Neural cell (in vitro differentiated cells): Measurements from ENCODE around the gene RHEBL1. TPM values are rescaled to one million over a fixed set of nuclear protein-coding genes. Genes with fewer than 3 reads are reported as not detected.

Experiments used
- H2AFZ ChIP-seq: fragments of 200-600, 300-800 bp; sonication (generic), shearing (Covaris generic); 2 replicates; pipeline ENCODE4 v1.6.0; 2014; ENCODE audit warnings: low read depth, mild to moderate bottlenecking, antibody characterized with exemption, low read length, moderate library complexity
- H3F3A ChIP-seq: fragments of 200-600 bp; shearing (Covaris generic); 2 replicates; pipeline ENCODE4 v1.6.1; 2016; ENCODE audit warnings: mild to moderate bottlenecking, moderate library complexity, mixed read lengths, antibody characterized with exemption, low read length; ENCODE audit not compliant: insufficient read depth, poor library complexity, severe bottlenecking
- H3K27ac ChIP-seq: fragments of 200-600, 300-800 bp; sonication (generic), shearing (Covaris generic); 2 replicates; pipeline ENCODE4 v1.5.1; 2014; ENCODE audit warnings: mild to moderate bottlenecking, low read length, moderate library complexity
- H3K27me3 ChIP-seq: fragments of 300-800, 200-600 bp; sonication (generic), shearing (Covaris generic); 2 replicates; pipeline ENCODE4 v1.6.0; 2014; ENCODE audit warnings: mild to moderate bottlenecking, low read depth, low read length, moderate library complexity; ENCODE audit not compliant: insufficient read depth
- H3K36me3 ChIP-seq: fragments of 300-800, 200-600 bp; sonication (generic), shearing (Covaris generic); 2 replicates; pipeline ENCODE4 v1.5.1; 2014; ENCODE audit warnings: mild to moderate bottlenecking, antibody characterized with exemption, low read length, moderate library complexity; ENCODE audit not compliant: insufficient read depth
- H3K4me2 ChIP-seq: fragments of 300-800, 200-600 bp; sonication (generic), shearing (Covaris generic); 2 replicates; pipeline ENCODE4 v1.6.0; 2014; ENCODE audit warnings: mild to moderate bottlenecking, low read length
- H3K4me3 ChIP-seq: fragments of 300-800, 200-600 bp; sonication (generic), shearing (Covaris generic); 2 replicates; pipeline ENCODE4 v1.5.1; 2014; ENCODE audit warnings: mild to moderate bottlenecking, low read length, moderate library complexity
- H3K79me2 ChIP-seq: fragments of 200-600 bp; shearing (Covaris generic); replicated peaks from 2 replicates; pipeline ENCODE4 v1.6.0; 2014; ENCODE audit warnings: mild to moderate bottlenecking, low read length, moderate library complexity; ENCODE audit not compliant: insufficient read depth
- H3K9ac ChIP-seq: fragments of 300-800, 200-600 bp; sonication (generic), shearing (Covaris generic); 2 replicates; pipeline ENCODE4 v1.6.1; 2016; ENCODE audit warnings: mild to moderate bottlenecking, low read length, mixed read lengths
- H3K9me2 ChIP-seq: fragments of 200-600 bp; shearing (Covaris generic); 2 replicates; pipeline ENCODE4 v1.6.1; 2016; ENCODE audit warnings: mild to moderate bottlenecking, low read length, mixed read lengths; ENCODE audit not compliant: insufficient read depth
- H3K9me3 ChIP-seq: fragments of 200-600, 300-800 bp; sonication (generic), shearing (Covaris generic); 2 replicates; pipeline ENCODE4 v1.6.1; 2016; ENCODE audit warnings: mild to moderate bottlenecking, mixed run types, low read length, moderate library complexity, mixed read lengths
- H4K20me1 ChIP-seq: fragments of 200-600 bp; shearing (Covaris generic); 2 replicates; pipeline ENCODE4 v1.6.1; 2016; ENCODE audit warnings: mild to moderate bottlenecking, mixed run types; ENCODE audit not compliant: insufficient read depth
- EP300 ChIP-seq: fragments of 450-650 bp; conservative IDR thresholded peaks from 2 replicates; pipeline ENCODE4 v1.6.1; 2014; ENCODE audit warnings: antibody characterized with exemption, mild to moderate bottlenecking, moderate library complexity; ENCODE audit not compliant: poor library complexity, severe bottlenecking
- EZH2 ChIP-seq: fragments of 200-600, 300-800 bp; shearing (Covaris generic), sonication (generic); IDR thresholded peaks from 2 replicates; pipeline ENCODE4 v1.6.1; 2014; ENCODE audit warnings: antibody characterized with exemption, low read length, borderline replicate concordance, mild to moderate bottlenecking; ENCODE audit not compliant: insufficient read depth, poor library complexity, severe bottlenecking
- MXI1 ChIP-seq: fragments of 450-650 bp; conservative IDR thresholded peaks from 2 replicates; pipeline ENCODE4 v1.6.1; 2014; ENCODE audit warnings: antibody characterized with exemption, mild to moderate bottlenecking; ENCODE audit not compliant: poor library complexity, severe bottlenecking
- POLR2AphosphoS5 ChIP-seq: IDR thresholded peaks from 2 replicates; pipeline ENCODE4 v1.6.1; 2012
- RAD21 ChIP-seq: fragments of 450-650 bp; conservative IDR thresholded peaks from 2 replicates; pipeline ENCODE4 v1.6.1; 2014; ENCODE audit warnings: antibody characterized with exemption, mild to moderate bottlenecking, moderate library complexity
- REST ChIP-seq: IDR thresholded peaks from 2 replicates; pipeline ENCODE4 v1.6.1; 2012; ENCODE audit warnings: borderline replicate concordance
- SMC3 ChIP-seq: fragments of 450-650 bp; conservative IDR thresholded peaks from 2 replicates; pipeline ENCODE4 v1.6.1; 2014; ENCODE audit warnings: antibody characterized with exemption, mild to moderate bottlenecking, moderate library complexity; ENCODE audit not compliant: poor library complexity
- TAF1 ChIP-seq: IDR thresholded peaks from 2 replicates; pipeline ENCODE4 v1.6.1; 2012; ENCODE audit warnings: low read depth
- polyA plus RNA-seq: library from polyadenylated mRNA; depleted of rRNA; stranded (reverse); fragments of >200 nt; gene quantifications from 2 replicates; pipeline ENCODE4 v1.2.3, GENCODE V29; 2014
- TF ChIP-seq, protein P1 (sequence below): fragments of 450-650 bp; IDR thresholded peaks from 2 replicates; pipeline ENCODE4 v1.5.1; 2014; ENCODE audit warnings: antibody characterized with exemption, mild to moderate bottlenecking, moderate library complexity; ENCODE audit not compliant: poor library complexity, severe bottlenecking

Gene RHEBL1
- polyA plus RNA-seq, 1 donor from 2014 or later = 0.68 TPM

- no peaks in the 10 kb centered on the region for H3K9me3 ChIP-seq
Measured at GRCh38 chr12:49059045-49059298, 10.8 kb downstream of the RHEBL1 start.

GRCh38 chr12:49058366-49059044 is 11.3 kb downstream of the RHEBL1 start:
- Histone ChIP-seq H3K79me2 (peaks cover 59% of the 10 kb centered on the region), H2AFZ (no peak overlapping the region), H3F3A (no peaks in the 10 kb centered on the region), H3K4me2 (peak overlapping the region; percentile 97), H3K36me3 (no peaks in the 10 kb centered on the region), H3K9me3 (no peaks in the 10 kb centered on the region), H3K9ac (peak overlapping the region; percentile 99), H3K9me2 (no peaks in the 10 kb centered on the region), H3K4me3 (peak overlapping the region; percentile 97), H3K27ac (no peak overlapping the region), H3K27me3 (no peaks in the 10 kb centered on the region), H4K20me1 (peaks cover 28% of the 10 kb centered on the region)
- no peak for TF ChIP-seq POLR2AphosphoS5
- no peak for TF ChIP-seq TAF1
- no peak for TF ChIP-seq RAD21
- TF ChIP-seq SMC3 = no peak
- no peak for TF ChIP-seq REST
- TF ChIP-seq, protein P1, sequence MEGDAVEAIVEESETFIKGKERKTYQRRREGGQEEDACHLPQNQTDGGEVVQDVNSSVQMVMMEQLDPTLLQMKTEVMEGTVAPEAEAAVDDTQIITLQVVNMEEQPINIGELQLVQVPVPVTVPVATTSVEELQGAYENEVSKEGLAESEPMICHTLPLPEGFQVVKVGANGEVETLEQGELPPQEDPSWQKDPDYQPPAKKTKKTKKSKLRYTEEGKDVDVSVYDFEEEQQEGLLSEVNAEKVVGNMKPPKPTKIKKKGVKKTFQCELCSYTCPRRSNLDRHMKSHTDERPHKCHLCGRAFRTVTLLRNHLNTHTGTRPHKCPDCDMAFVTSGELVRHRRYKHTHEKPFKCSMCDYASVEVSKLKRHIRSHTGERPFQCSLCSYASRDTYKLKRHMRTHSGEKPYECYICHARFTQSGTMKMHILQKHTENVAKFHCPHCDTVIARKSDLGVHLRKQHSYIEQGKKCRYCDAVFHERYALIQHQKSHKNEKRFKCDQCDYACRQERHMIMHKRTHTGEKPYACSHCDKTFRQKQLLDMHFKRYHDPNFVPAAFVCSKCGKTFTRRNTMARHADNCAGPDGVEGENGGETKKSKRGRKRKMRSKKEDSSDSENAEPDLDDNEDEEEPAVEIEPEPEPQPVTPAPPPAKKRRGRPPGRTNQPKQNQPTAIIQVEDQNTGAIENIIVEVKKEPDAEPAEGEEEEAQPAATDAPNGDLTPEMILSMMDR = no peak
- TF ChIP-seq MXI1 = no peak
- no peak for TF ChIP-seq EP300

More at GRCh38 chr12:49059045-49059298, 10.8 kb downstream of the RHEBL1 start:
- Histone ChIP-seq H3K4me2 (peak overlapping the region; percentile 97), H3K36me3 (no peaks in the 10 kb centered on the region), H3K9me2 (no peaks in the 10 kb centered on the region), H3K4me3 (peak overlapping the region; percentile 97), H2AFZ (no peak overlapping the region), H3K27me3 (no peaks in the 10 kb centered on the region), H3F3A (no peaks in the 10 kb centered on the region), H3K9ac (peak overlapping the region; percentile 99), H4K20me1 (peaks cover 28% of the 10 kb centered on the region), H3K27ac (no peak overlapping the region), H3K79me2 (peaks cover 59% of the 10 kb centered on the region)
- TF ChIP-seq EZH2 (no peak), EP300 (no peak), MXI1 (no peak), REST (no peak), POLR2AphosphoS5 (no peak), TAF1 (no peak), SMC3 (no peak), RAD21 (no peak)
- TF ChIP-seq, protein P1 = no peak
